Activated CD4-positive, alpha-beta T cell treated with anti-CD3 and anti-CD28 coated beads for 36 hours (primary cell): ENCODE measurements around the gene ANO6. TPM values are rescaled to one million over a fixed set of nuclear protein-coding genes. Genes with fewer than 3 reads are reported as not detected.
A peak's percentile ranks its signal among the peaks of the same experiment; 100 is the strongest.

Experiments
- ATAC-seq: fragments of 200-7000 bp; cut with Tn5 transposase; one replicate; pipeline ENCODE4 v1.10.0; 2021; ENCODE audit warnings: mild to moderate bottlenecking, moderate library complexity
- CTCF ChIA-PET: fragments of 350-600 bp; sonication (Branson Sonifier 250); formaldehyde crosslinking; loops from one replicate; lab custom pipeline; 2021; ENCODE audit warnings: antibody characterized with exemption; lab: Charles Lee
- POLR2A ChIA-PET: fragments of 350-600 bp; sonication (Branson Sonifier 250); formaldehyde crosslinking; loops from one replicate; lab custom pipeline; 2021; ENCODE audit warnings: antibody characterized with exemption, inconsistent platforms; lab: Charles Lee
- DNase-seq: peaks from one replicate; pipeline ENCODE4 v3.0.0-alpha.2; 2020
- H3K27ac Mint-ChIP-seq: one replicate; pipeline ENCODE4 v1.8.0; 2021; ENCODE audit warnings: mixed read lengths
- H3K27me3 Mint-ChIP-seq: one replicate; pipeline ENCODE4 v1.8.0; 2021; ENCODE audit warnings: mixed read lengths
- H3K36me3 Mint-ChIP-seq: one replicate; pipeline ENCODE4 v1.8.0; 2021; ENCODE audit warnings: low read depth, mixed read lengths
- H3K4me1 Mint-ChIP-seq: one replicate; pipeline ENCODE4 v1.8.0; 2021; ENCODE audit warnings: mixed read lengths
- H3K4me3 Mint-ChIP-seq: one replicate; pipeline ENCODE4 v1.8.0; 2021; ENCODE audit warnings: mild to moderate bottlenecking, moderate library complexity, mixed read lengths
- H3K9me3 Mint-ChIP-seq: one replicate; pipeline ENCODE4 v1.8.0; 2021; ENCODE audit warnings: low read depth, mixed read lengths
- intact Hi-C, 2 experiments: fragments of 100-400 bp; cut with DNase I in 1 of 2; cut with micrococcal nuclease in 1 of 2; formaldehyde crosslinking; loops; one replicate each; pipeline versions ENCODE4 v1.14.2 to v1.15.1; 2022 to 2024; cut with DNase I, micrococcal nuclease
- total RNA-seq, 2 experiments: library from RNA; stranded (reverse); gene quantifications; one replicate each; pipeline ENCODE4 v1.2.3, GENCODE V29; 2021

The ANO6 gene
- total RNA-seq, 2 experiments from 2014 or later: 18.7 to 20.3 TPM

DNA sequence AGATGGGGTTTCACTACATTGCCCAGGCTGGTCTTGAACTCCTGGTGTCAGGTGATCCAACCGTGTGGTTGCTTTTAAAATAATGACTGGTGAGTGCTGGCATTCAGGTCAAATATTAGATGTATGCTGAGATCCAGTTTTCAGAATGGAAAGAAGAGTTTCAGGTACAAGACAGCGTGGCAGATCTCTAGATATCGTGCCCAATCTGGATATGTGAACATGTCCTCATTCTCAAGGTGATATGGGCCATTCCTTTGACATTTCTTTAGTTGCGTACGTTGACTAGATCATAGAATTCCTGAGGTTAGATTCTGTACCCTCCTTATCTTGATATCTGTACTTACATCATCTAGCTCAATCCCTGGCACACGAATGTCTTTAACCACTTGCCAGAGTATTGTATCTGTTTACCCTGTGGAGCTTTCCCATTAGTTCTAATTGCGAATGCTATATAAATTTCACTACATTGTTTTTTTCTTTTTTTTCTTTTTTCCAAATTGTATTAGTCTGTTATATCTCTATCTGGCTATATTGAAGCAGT, 80.2 kb downstream of the ANO6 start:
- DNase-seq: no peak
- Mint-ChIP-seq H3K27me3 (no peaks in the 10 kb centered on the region), H3K27ac (no peak overlapping the region), H3K4me3 (no peak overlapping the region), H3K9me3 (no peaks in the 10 kb centered on the region), H3K36me3 (no peaks in the 10 kb centered on the region), H3K4me1 (peaks cover 2% of the 10 kb centered on the region)
- POLR2A ChIA-PET: no interaction called here
- CTCF ChIA-PET: interaction anchor here (0.6 kb wide), 1 partner anchor 48 kb away, joined by 4 read pairs; no protein-coding TSS in a partner anchor
- intact Hi-C loops: no loop called here
- ATAC-seq: no peak

DNA sequence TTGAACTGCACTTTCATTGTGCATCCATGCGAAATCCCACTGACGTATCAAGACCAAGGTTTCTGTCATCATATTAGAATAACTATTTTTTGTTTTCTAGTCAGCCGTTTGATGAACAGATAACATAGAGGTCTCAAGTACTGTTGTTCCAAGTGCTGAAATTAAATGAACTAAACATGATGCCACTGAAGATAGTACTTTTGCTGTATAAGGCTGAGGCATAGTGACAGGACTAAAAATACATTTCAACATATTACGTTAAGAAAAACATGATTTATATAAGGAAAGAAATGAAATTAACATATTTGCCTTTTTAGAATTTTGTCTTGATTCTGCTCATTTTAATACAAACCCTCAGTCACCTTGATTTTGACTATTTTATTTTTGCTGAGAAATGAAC, 82.2 kb downstream of the ANO6 start:
- H3K27ac Mint-ChIP-seq: no peak overlapping the region
- peaks cover 2% of the 10 kb centered on the region for H3K4me1 Mint-ChIP-seq
- POLR2A ChIA-PET: no interaction called here
- intact Hi-C loops: no loop called here
- H3K9me3 Mint-ChIP-seq: no peaks in the 10 kb centered on the region
- CTCF ChIA-PET: no interaction called here
- H3K27me3 Mint-ChIP-seq: no peaks in the 10 kb centered on the region
- DNase-seq: no peak
- H3K36me3 Mint-ChIP-seq: peaks cover 3% of the 10 kb centered on the region
- no peak overlapping the region for H3K4me3 Mint-ChIP-seq
- no peak for ATAC-seq

DNA sequence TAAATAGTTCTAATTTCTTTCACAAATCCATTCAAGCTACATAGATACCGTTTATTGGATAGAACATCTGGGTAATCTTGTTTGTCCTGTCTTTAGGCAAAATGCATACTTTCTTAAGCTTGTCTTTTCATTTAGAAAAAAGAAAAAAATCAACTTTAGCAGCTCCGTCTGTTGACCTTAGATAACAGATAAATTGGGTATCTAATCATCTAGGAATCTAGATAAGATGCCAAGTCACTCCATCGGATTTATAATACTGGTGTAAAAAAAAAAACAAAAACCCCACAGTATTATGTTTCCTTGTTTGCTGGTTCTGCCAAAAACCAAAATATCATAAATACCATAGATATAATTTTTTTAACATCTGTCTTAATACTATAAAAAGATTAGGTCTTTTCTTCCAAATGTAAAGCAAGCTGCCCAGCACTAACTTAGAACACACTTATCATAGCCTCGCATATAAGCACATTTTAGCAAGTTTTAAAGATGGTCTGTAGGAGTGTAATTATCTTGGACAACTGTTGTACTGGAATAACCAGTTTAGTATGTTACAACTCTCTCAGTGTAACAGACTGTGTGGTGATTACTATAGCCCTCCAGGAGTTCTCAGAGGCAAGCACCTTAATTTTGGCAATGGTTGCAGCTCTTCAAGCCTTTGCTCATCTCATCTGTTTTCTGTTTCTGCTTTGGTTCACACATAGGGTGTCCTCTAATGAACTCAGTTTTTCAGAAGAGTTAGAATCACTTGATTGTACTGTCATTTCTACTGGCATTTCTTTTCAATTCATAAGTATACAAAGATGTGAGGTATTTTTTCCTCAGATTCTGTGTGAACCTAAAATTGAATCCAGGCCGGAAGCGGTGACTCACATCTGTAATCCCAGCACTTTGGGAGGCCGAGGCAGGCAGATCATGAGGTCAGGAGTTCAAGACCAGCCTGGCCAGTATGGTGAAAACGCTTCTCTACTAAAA, 83.1 kb downstream of the ANO6 start:
- no peak overlapping the region for H3K27ac Mint-ChIP-seq
- intact Hi-C loops: no loop called here
- peaks cover 6% of the 10 kb centered on the region for H3K36me3 Mint-ChIP-seq
- H3K9me3 Mint-ChIP-seq: no peaks in the 10 kb centered on the region
- CTCF ChIA-PET: no interaction called here
- no peaks in the 10 kb centered on the region for H3K27me3 Mint-ChIP-seq
- H3K4me3 Mint-ChIP-seq: no peak overlapping the region
- POLR2A ChIA-PET: no interaction called here
- DNase-seq: no peak
- no peak for ATAC-seq
- peaks cover under 1% of the 10 kb centered on the region for H3K4me1 Mint-ChIP-seq

- ATAC-seq (no peak), DNase-seq (no peak)
- H3K36me3 Mint-ChIP-seq: peaks cover 14% of the 10 kb centered on the region
- intact Hi-C loops: no loop called here
- ChIA-PET CTCF (no interaction called here), POLR2A (no interaction called here)
- H3K9me3 Mint-ChIP-seq: no peaks in the 10 kb centered on the region
- H3K4me1 Mint-ChIP-seq: no peaks in the 10 kb centered on the region
- H3K4me3 Mint-ChIP-seq: no peak overlapping the region
- no peaks in the 10 kb centered on the region for H3K27me3 Mint-ChIP-seq
- no peak overlapping the region for H3K27ac Mint-ChIP-seq
These were observed 86.9 kb downstream of the ANO6 start for GRCh38 chr12:45302621-45303369.

DNA sequence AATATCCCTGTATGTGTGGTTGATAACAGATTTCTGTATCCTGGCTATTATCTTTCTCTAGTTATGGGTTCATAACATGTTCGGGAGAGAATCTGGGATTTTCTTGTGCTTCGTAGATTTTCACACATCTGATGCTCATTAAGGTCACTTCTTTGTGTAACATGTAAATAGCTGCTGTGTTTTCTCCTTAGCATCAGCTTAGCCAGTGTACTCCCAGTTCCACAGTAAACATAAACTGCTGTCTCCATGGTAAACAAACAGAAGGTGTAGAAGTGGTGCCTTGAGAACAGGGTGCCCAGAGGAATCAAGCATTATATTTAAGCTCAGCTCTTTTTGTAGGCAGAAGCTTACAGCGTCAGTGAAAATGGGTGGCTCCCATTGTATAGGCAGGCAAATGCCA, 88.0 kb downstream of the ANO6 start:
- no peaks in the 10 kb centered on the region for H3K9me3 Mint-ChIP-seq
- H3K27ac Mint-ChIP-seq: no peak overlapping the region
- intact Hi-C loops: no loop called here
- ChIA-PET CTCF (no interaction called here), POLR2A (no interaction called here)
- H3K27me3 Mint-ChIP-seq: no peaks in the 10 kb centered on the region
- no peak overlapping the region for H3K4me3 Mint-ChIP-seq
- H3K4me1 Mint-ChIP-seq: no peaks in the 10 kb centered on the region
- DNase-seq: no peak
- peaks cover 14% of the 10 kb centered on the region for H3K36me3 Mint-ChIP-seq
- no peak for ATAC-seq

DNA sequence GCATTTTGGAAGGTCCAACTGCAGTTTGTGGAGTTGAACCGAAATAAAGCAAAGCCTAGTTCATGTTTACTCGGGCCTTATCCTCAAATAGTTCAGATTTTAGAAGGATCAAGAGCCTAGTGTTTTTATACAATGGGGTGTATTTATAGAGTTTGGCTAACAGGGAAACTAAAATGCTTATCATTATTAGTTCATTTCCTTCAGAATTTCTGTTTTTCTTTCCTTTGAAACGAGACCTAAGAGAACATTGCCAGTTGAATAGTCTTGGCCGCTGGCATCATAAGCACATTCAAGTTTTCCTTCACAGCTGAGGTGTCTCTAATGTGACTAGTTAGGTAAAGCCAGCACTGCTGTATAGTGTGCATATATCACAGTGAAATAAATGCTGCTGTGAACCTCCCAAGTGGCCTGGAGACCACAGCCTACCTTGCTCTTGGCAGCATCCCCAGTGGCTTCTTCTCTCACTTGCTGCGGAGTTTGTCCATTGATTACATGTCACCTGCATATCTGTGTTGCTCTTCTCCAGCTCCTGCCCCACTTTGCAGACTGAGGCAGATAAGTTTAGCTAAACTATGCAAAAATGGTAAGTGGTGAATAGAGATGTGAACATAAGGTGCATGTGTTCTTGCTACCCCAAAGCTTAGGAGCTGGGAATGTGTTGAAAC, 88.8 kb downstream of the ANO6 start:
- Mint-ChIP-seq H3K36me3 (peaks cover 14% of the 10 kb centered on the region), H3K4me1 (no peaks in the 10 kb centered on the region), H3K4me3 (no peak overlapping the region), H3K27me3 (no peaks in the 10 kb centered on the region), H3K27ac (no peak overlapping the region), H3K9me3 (no peaks in the 10 kb centered on the region)
- CTCF ChIA-PET: no interaction called here
- POLR2A ChIA-PET: interaction anchor here (0.6 kb wide), 1 partner anchor 94 kb away, joined by 5 read pairs; no protein-coding TSS in a partner anchor
- intact Hi-C loops: no loop called here
- DNase-seq (no peak), ATAC-seq (no peak)

- H3K36me3 Mint-ChIP-seq: peaks cover 14% of the 10 kb centered on the region
- ChIA-PET POLR2A (interaction anchor here (0.6 kb wide), 1 partner anchor 371 kb away, joined by 3 read pairs; no protein-coding TSS in a partner anchor), CTCF (interaction anchor here (0.7 to 1.0 kb wide), 2 partner anchors 17 to 39 kb away, joined by 3 read pairs; no protein-coding TSS in a partner anchor)
- H3K4me3 Mint-ChIP-seq: no peak overlapping the region
- no peaks in the 10 kb centered on the region for H3K4me1 Mint-ChIP-seq
- DNase-seq (no peak), ATAC-seq (no peak)
- intact Hi-C loops: no loop called here
- H3K9me3 Mint-ChIP-seq: no peaks in the 10 kb centered on the region
- no peak overlapping the region for H3K27ac Mint-ChIP-seq
- H3K27me3 Mint-ChIP-seq: no peaks in the 10 kb centered on the region
These were observed 90.0 kb downstream of the ANO6 start for GRCh38 chr12:45305907-45306306.

- ChIA-PET CTCF (interaction anchor here (0.6 to 1.1 kb wide), 3 partner anchors 9 to 94 kb away, joined by 3 read pairs; partner anchors contain the start of gene ANO6), POLR2A (no interaction called here)
- H3K4me1 Mint-ChIP-seq: no peaks in the 10 kb centered on the region
- H3K27me3 Mint-ChIP-seq: no peaks in the 10 kb centered on the region
- no peak overlapping the region for H3K4me3 Mint-ChIP-seq
- peak; percentile 53 for ATAC-seq
- no peak overlapping the region for H3K27ac Mint-ChIP-seq
- no peak for DNase-seq
- H3K36me3 Mint-ChIP-seq: peaks cover 8% of the 10 kb centered on the region
- H3K9me3 Mint-ChIP-seq: no peaks in the 10 kb centered on the region
- intact Hi-C loops: no loop called here
These were observed 94.1 kb downstream of the ANO6 start for GRCh38 chr12:45309836-45310626.

DNA sequence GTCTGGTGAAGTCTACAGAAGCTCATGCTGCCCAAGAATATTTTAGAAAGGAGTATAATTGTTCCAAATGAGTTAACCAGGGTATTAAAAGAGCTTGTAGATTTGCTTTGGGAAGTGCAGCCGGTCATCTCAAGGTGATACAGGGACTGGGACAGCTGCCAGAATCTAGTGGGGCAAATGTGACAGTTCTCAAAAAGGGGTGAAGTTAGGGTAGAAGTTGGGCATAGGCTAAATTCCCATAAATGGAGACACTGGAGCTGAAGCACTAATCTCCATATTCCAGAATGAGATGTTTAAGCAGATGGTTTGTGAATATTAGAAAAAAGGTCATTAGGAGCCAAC, 94.7 kb downstream of the ANO6 start:
- Mint-ChIP-seq H3K9me3 (no peaks in the 10 kb centered on the region), H3K27ac (no peak overlapping the region), H3K36me3 (peaks cover 10% of the 10 kb centered on the region), H3K4me1 (peaks cover 2% of the 10 kb centered on the region), H3K27me3 (no peaks in the 10 kb centered on the region), H3K4me3 (no peak overlapping the region)
- DNase-seq (no peak), ATAC-seq (no peak)
- CTCF ChIA-PET: interaction anchor here (0.6 to 1.1 kb wide), 2 partner anchors 10 to 59 kb away, joined by 3 read pairs; no protein-coding TSS in a partner anchor
- intact Hi-C loops: no loop called here
- POLR2A ChIA-PET: no interaction called here

DNA sequence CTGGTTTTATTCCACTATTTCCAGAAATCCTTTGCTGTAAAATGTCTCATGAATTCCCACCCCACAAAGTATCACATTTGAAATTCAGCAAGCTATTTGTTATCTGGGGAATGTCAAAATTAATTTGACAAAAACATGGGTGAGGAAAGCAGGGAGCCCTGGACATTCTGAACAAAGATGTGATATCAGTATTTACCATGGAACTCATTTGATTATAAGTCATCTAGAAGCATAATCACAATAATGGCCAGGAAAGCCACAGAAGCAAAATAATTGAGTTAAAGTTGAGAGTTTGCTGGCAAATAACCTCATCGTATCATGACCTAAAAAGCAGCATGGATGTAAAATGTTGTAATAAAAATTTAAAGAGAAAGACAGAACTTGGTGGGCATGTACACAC, 96.1 kb downstream of the ANO6 start:
- ChIA-PET POLR2A (no interaction called here), CTCF (no interaction called here)
- intact Hi-C loops: no loop called here
- peaks cover 2% of the 10 kb centered on the region for H3K9me3 Mint-ChIP-seq
- no peaks in the 10 kb centered on the region for H3K27me3 Mint-ChIP-seq
- DNase-seq (no peak), ATAC-seq (no peak)
- peaks cover 14% of the 10 kb centered on the region for H3K36me3 Mint-ChIP-seq
- H3K4me3 Mint-ChIP-seq: no peak overlapping the region
- H3K27ac Mint-ChIP-seq: no peak overlapping the region
- peaks cover 2% of the 10 kb centered on the region for H3K4me1 Mint-ChIP-seq
